Measurements from ENCODE around the gene SIX3.

DNA sequence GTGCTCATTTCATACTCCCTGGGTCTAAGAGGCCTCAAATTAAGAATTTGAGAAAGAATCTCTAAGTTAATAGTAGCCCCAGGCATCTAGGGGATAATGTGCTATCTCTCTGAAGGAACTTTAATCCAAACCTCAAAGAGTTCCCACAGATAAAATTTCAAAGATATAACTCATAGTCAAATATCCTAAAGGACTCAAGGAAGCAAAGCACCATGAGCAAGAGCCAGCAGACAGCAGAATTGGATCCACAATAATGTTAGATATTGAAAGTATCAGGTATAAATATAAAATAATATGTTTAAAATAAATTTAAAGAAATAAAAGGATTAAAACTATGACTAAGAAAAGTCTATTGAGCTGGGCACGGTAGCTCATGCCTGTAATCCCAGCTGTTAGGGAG lies 31.7 kb upstream of the SIX3 start:
- TF ChIP-seq, protein P1, sequence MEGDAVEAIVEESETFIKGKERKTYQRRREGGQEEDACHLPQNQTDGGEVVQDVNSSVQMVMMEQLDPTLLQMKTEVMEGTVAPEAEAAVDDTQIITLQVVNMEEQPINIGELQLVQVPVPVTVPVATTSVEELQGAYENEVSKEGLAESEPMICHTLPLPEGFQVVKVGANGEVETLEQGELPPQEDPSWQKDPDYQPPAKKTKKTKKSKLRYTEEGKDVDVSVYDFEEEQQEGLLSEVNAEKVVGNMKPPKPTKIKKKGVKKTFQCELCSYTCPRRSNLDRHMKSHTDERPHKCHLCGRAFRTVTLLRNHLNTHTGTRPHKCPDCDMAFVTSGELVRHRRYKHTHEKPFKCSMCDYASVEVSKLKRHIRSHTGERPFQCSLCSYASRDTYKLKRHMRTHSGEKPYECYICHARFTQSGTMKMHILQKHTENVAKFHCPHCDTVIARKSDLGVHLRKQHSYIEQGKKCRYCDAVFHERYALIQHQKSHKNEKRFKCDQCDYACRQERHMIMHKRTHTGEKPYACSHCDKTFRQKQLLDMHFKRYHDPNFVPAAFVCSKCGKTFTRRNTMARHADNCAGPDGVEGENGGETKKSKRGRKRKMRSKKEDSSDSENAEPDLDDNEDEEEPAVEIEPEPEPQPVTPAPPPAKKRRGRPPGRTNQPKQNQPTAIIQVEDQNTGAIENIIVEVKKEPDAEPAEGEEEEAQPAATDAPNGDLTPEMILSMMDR (IDR thresholded peaks at IDR 0.05), result no peak
- TF ChIP-seq POLR2A (IDR thresholded peaks at IDR 0.05), result no peak
